ENCODE data around the gene IKZF5. TPM values are rescaled to one million over a fixed set of nuclear protein-coding genes. Genes with fewer than 3 reads are reported as not detected.

IKZF5 gene
- total and polyA plus RNA-seq, 4 donors, result 5.0 to 9.4 (median 7.2) TPM

GRCh38 chr10:123039632-123039930 is 31.0 kb upstream of the IKZF5 start (continued):
- TF ChIP-seq REST (IDR thresholded peaks at IDR 0.05) (no peak), CTCF (IDR thresholded peaks at IDR 0.05; ENCODE audit: low read depth, low read length, missing input control) (no peak), ATF3 (IDR thresholded peaks at IDR 0.05) (no peak)

GRCh38 chr10:123038782-123039631 is 30.4 kb upstream of the IKZF5 start:
- WGBS, result 64% methylated on average over 18 of the region's 18 CpGs
- H3K9me3 ChIP-seq (ENCODE audit: control insufficient read depth in 4 of 4, low read length in 3 of 4), result peaks cover 0 to 6% (median 0%) of the 10 kb centered on the region in 4 donors
- no peaks in the 10 kb centered on the region for H3K27me3 ChIP-seq (ENCODE audit: control insufficient read depth in 4 of 4, insufficient read depth in 4 of 4, low read length in 3 of 4)
- peaks cover 12 to 38% (median 25%) of the 10 kb centered on the region in 4 donors for H3K4me1 ChIP-seq (ENCODE audit: control insufficient read depth in 4 of 4, insufficient read depth in 4 of 4, low read length in 3 of 4)
- H3K27ac ChIP-seq (ENCODE audit: low read depth in 1 of 2, low read length in 2 of 2), result peak overlapping the region; percentile 86 to 88
- DNase-seq (ENCODE audit: low spot score), result no peak
- no peak overlapping the region for H3K9ac ChIP-seq (ENCODE audit: low read depth in 1 of 2, low read length in 2 of 2)
- peak; percentile 18 for TF ChIP-seq NR2F2 (IDR thresholded peaks at IDR 0.05)
- peak; percentile 98 for TF ChIP-seq MAX (IDR thresholded peaks at IDR 0.05)
- no peak for TF ChIP-seq ATF3 (IDR thresholded peaks at IDR 0.05)
- peak; percentile 82 for TF ChIP-seq SP1 (IDR thresholded peaks at IDR 0.05)
- peak; percentile 96 for TF ChIP-seq FOXA2 (IDR thresholded peaks at IDR 0.05)
- no peak for TF ChIP-seq TAF1 (conservative IDR thresholded peaks at IDR 0.05)
- TF ChIP-seq EGR1 (IDR thresholded peaks at IDR 0.05; ENCODE audit: low read depth in 2 of 2), result peak in 1 of 2 donors; percentile 52
- TF ChIP-seq HNF4G (IDR thresholded peaks at IDR 0.05), result no peak
- TF ChIP-seq RAD21 (IDR thresholded peaks at IDR 0.05), result peak; percentile 49 to 50
- peak in 1 of 2 donors; percentile 41 for TF ChIP-seq GABPA (IDR thresholded peaks at IDR 0.05 in 1 of 2, conservative IDR thresholded peaks at IDR 0.05 in 1 of 2)
- peak; percentile 80 to 94 for TF ChIP-seq RXRA (IDR thresholded peaks at IDR 0.05)
- peak; percentile 23 to 82 for TF ChIP-seq JUND (IDR thresholded peaks at IDR 0.05)
- TF ChIP-seq FOXA1 (IDR thresholded peaks at IDR 0.05), result peak; percentile 97
- peak; percentile 57 to 84 for TF ChIP-seq HNF4A (conservative IDR thresholded peaks at IDR 0.05)
- peak; percentile 85 for TF ChIP-seq YY1 (IDR thresholded peaks at IDR 0.05)
- TF ChIP-seq ZBTB33 (IDR thresholded peaks at IDR 0.05), result peak; percentile 92
- TF ChIP-seq REST (IDR thresholded peaks at IDR 0.05), result peak; percentile 81
- no peak for TF ChIP-seq CTCF (IDR thresholded peaks at IDR 0.05; ENCODE audit: low read depth, low read length, missing input control)
- H3K36me3 ChIP-seq (ENCODE audit: control insufficient read depth in 4 of 4, insufficient read depth in 3 of 4, low read depth in 1 of 4, low read length in 3 of 4), result peaks cover 3 to 20% (median 6%) of the 10 kb centered on the region in 4 donors
- H3K4me3 ChIP-seq (ENCODE audit: low read depth in 1 of 3, low read length in 3 of 3), result no peak overlapping the region

All from liver (tissue), 9 donors.